CD4-positive, CD25-positive, alpha-beta regulatory T cell (primary cell): ENCODE results near the gene ANKS3. TPM values are rescaled to one million over a fixed set of nuclear protein-coding genes. Genes with fewer than 3 reads are reported as not detected.
A peak's percentile ranks its signal among the peaks of the same experiment; 100 is the strongest.

Experiments used
- ATAC-seq, 2 donors: fragments of 150-1000 bp; cut with Tn5 transposase; one replicate each; pipeline ENCODE4 v1.10.0; 2021; ENCODE audit warnings: low read depth in 2 of 2, moderate number of reproducible peaks in 2 of 2, moderate library complexity in 1 of 2
- DNase-seq, 3 donors: peaks; one replicate each; pipeline versions ENCODE4 v3.0.0 to v3.0.0-alpha.2; 2012 to 2022; ENCODE audit warnings: mixed read lengths in 1 of 3
- H3K27ac ChIP-seq: one replicate; pipeline ENCODE4 v1.7.0; 2013; ENCODE audit warnings: mild to moderate bottlenecking, low read length; ENCODE audit not compliant: insufficient read depth, poor library complexity, severe bottlenecking
- H3K27me3 ChIP-seq: one replicate; pipeline ENCODE4 v1.7.0; 2013; ENCODE audit warnings: low read length; ENCODE audit not compliant: control insufficient read depth, insufficient read depth
- H3K36me3 ChIP-seq: one replicate; pipeline ENCODE4 v1.7.0; 2013; ENCODE audit warnings: mild to moderate bottlenecking, low read length, moderate library complexity; ENCODE audit not compliant: control insufficient read depth, insufficient read depth
- H3K4me1 ChIP-seq: 2 replicates; pipeline ENCODE4 v1.7.0; 2013; ENCODE audit warnings: mild to moderate bottlenecking, low read length; ENCODE audit not compliant: insufficient read depth, control insufficient read depth, poor library complexity, severe bottlenecking
- H3K4me3 ChIP-seq: one replicate; pipeline ENCODE4 v1.7.0; 2013; ENCODE audit warnings: low read depth, mild to moderate bottlenecking, low read length, moderate library complexity
- H3K9me3 ChIP-seq, 2 experiments: 1 replicate in 1 of 2; 2 replicates in 1 of 2; pipeline ENCODE4 v1.7.0; 2013; ENCODE audit warnings: low read length in 2 of 2, mild to moderate bottlenecking in 1 of 2, moderate library complexity in 1 of 2; ENCODE audit not compliant: control insufficient read depth in 2 of 2
- H3K27ac Mint-ChIP-seq, 3 donors: one replicate each; pipeline ENCODE4 v1.8.0; 2020 to 2022; ENCODE audit warnings: mild to moderate bottlenecking in 3 of 3, mixed read lengths in 3 of 3, moderate library complexity in 2 of 3
- H3K27me3 Mint-ChIP-seq: one replicate; pipeline ENCODE4 v1.8.0; 2022; ENCODE audit warnings: mild to moderate bottlenecking, mixed read lengths
- H3K36me3 Mint-ChIP-seq: one replicate; pipeline ENCODE4 v1.8.0; 2020; ENCODE audit warnings: mixed read lengths
- H3K4me1 Mint-ChIP-seq, 4 donors: one replicate each; pipeline ENCODE4 v1.8.0; 2020 to 2022; ENCODE audit warnings: mixed read lengths in 4 of 4, mild to moderate bottlenecking in 1 of 4
- H3K4me3 Mint-ChIP-seq, 4 donors: one replicate each; pipeline ENCODE4 v1.8.0; 2020 to 2022; ENCODE audit warnings: mild to moderate bottlenecking in 4 of 4, mixed read lengths in 4 of 4, moderate library complexity in 3 of 4
- H3K9me3 Mint-ChIP-seq, 7 donors: one replicate each; pipeline ENCODE4 v1.8.0; 2020 to 2022; ENCODE audit warnings: mixed read lengths in 7 of 7, mild to moderate bottlenecking in 3 of 7, moderate library complexity in 2 of 7
- polyA plus RNA-seq, 4 donors: library from polyadenylated mRNA; unstranded; fragments of 300-500 nt; fragmentation: Illumina TruSeq; gene quantifications; one replicate each; pipeline ENCODE4 v1.2.3, GENCODE V29; 2021
- total RNA-seq: library from RNA; stranded (reverse); gene quantifications from one replicate; pipeline ENCODE4 v1.2.3, GENCODE V29; 2022

Gene ANKS3
- total and polyA plus RNA-seq, 5 donors from 2014 or later: 1.4 to 20.4 (median 3.2) TPM

GRCh38 chr16:4765511-4766474, 31.7 kb upstream of the ANKS3 start:
- no peak for DNase-seq
- no peaks in the 10 kb centered on the region for H3K27me3 Mint-ChIP-seq
- no peaks in the 10 kb centered on the region for H3K27me3 ChIP-seq
- peaks cover 5% of the 10 kb centered on the region for H3K36me3 Mint-ChIP-seq
- no peaks in the 10 kb centered on the region for H3K9me3 ChIP-seq
- peaks cover 11 to 49% (median 25%) of the 10 kb centered on the region in 4 donors for H3K4me1 Mint-ChIP-seq
- peak overlapping the region; percentile 57 for H3K27ac ChIP-seq
- H3K4me3 ChIP-seq: peak overlapping the region; percentile 74
- peaks cover 28% of the 10 kb centered on the region for H3K4me1 ChIP-seq
- no peak for ATAC-seq
- peaks cover 0 to 2% (median 0%) of the 10 kb centered on the region in 7 donors for H3K9me3 Mint-ChIP-seq
- H3K27ac Mint-ChIP-seq: peak overlapping the region; percentile 95
- H3K36me3 ChIP-seq: peaks cover 19% of the 10 kb centered on the region
- H3K4me3 Mint-ChIP-seq: peak overlapping the region; percentile 88 to 97 (median 92)

- Mint-ChIP-seq H3K27ac (no peak overlapping the region), H3K36me3 (peaks cover 11% of the 10 kb centered on the region), H3K4me3 (peak overlapping the region in 2 of 4 donors; percentile 41 to 80), H3K9me3 (peaks cover 0 to 2% (median 0%) of the 10 kb centered on the region in 7 donors), H3K4me1 (peaks cover 7 to 42% (median 22%) of the 10 kb centered on the region in 4 donors), H3K27me3 (peaks cover 1% of the 10 kb centered on the region)
- Histone ChIP-seq H3K4me3 (no peak overlapping the region), H3K27ac (no peak overlapping the region), H3K36me3 (peaks cover 38% of the 10 kb centered on the region), H3K27me3 (no peaks in the 10 kb centered on the region), H3K9me3 (no peaks in the 10 kb centered on the region), H3K4me1 (peaks cover 27% of the 10 kb centered on the region)
- DNase-seq: no peak
- no peak for ATAC-seq
Measured at GRCh38 chr16:4763791-4764190, 29.7 kb upstream of the ANKS3 start.

- DNase-seq (no peak), ATAC-seq (no peak)
- Histone ChIP-seq H3K4me1 (peaks cover 12% of the 10 kb centered on the region), H3K9me3 (no peaks in the 10 kb centered on the region), H3K27ac (no peak overlapping the region), H3K4me3 (no peak overlapping the region), H3K36me3 (peaks cover 47% of the 10 kb centered on the region), H3K27me3 (no peaks in the 10 kb centered on the region)
- Mint-ChIP-seq H3K4me3 (peak overlapping the region in 1 of 4 donors; percentile 41), H3K36me3 (peaks cover 16% of the 10 kb centered on the region), H3K4me1 (peaks cover 0 to 29% (median 13%) of the 10 kb centered on the region in 4 donors), H3K9me3 (peaks cover 0 to 2% (median 0%) of the 10 kb centered on the region in 7 donors), H3K27me3 (peaks cover 5% of the 10 kb centered on the region), H3K27ac (no peak overlapping the region)
Measured at GRCh38 chr16:4762205-4762604, 28.1 kb upstream of the ANKS3 start.

- Mint-ChIP-seq H3K27ac (no peak overlapping the region), H3K27me3 (peaks cover 5% of the 10 kb centered on the region), H3K4me1 (peaks cover 0 to 18% (median 5%) of the 10 kb centered on the region in 4 donors), H3K36me3 (peaks cover 28% of the 10 kb centered on the region), H3K9me3 (peaks cover 0 to 2% (median 0%) of the 10 kb centered on the region in 7 donors), H3K4me3 (peak overlapping the region in 1 of 4 donors; percentile 32)
- Histone ChIP-seq H3K4me3 (no peak overlapping the region), H3K4me1 (no peaks in the 10 kb centered on the region), H3K27me3 (no peaks in the 10 kb centered on the region), H3K27ac (no peak overlapping the region), H3K36me3 (peaks cover 57% of the 10 kb centered on the region), H3K9me3 (no peaks in the 10 kb centered on the region)
- ATAC-seq: no peak
- no peak for DNase-seq
Measured at GRCh38 chr16:4760221-4760910, 26.3 kb upstream of the ANKS3 start.

GRCh38 chr16:4755687-4756086, 21.6 kb upstream of the ANKS3 start:
- H3K4me1 ChIP-seq: no peaks in the 10 kb centered on the region
- Mint-ChIP-seq H3K27me3 (peaks cover 5% of the 10 kb centered on the region), H3K4me3 (no peak overlapping the region), H3K36me3 (peaks cover 33% of the 10 kb centered on the region), H3K27ac (no peak overlapping the region), H3K4me1 (peaks cover 0 to 3% (median 1%) of the 10 kb centered on the region in 4 donors), H3K9me3 (peaks cover 0 to 2% (median 0%) of the 10 kb centered on the region in 7 donors)
- ATAC-seq: no peak
- no peak overlapping the region for H3K4me3 ChIP-seq
- no peak overlapping the region for H3K27ac ChIP-seq
- H3K36me3 ChIP-seq: peaks cover 66% of the 10 kb centered on the region
- no peak for DNase-seq
- no peaks in the 10 kb centered on the region for H3K27me3 ChIP-seq
- H3K9me3 ChIP-seq: no peaks in the 10 kb centered on the region

- ATAC-seq (no peak), DNase-seq (no peak)
- Histone ChIP-seq H3K36me3 (peaks cover 58% of the 10 kb centered on the region), H3K27me3 (no peaks in the 10 kb centered on the region), H3K4me3 (no peak overlapping the region), H3K27ac (no peak overlapping the region), H3K4me1 (no peaks in the 10 kb centered on the region), H3K9me3 (no peaks in the 10 kb centered on the region)
- Mint-ChIP-seq H3K4me1 (peaks cover 0 to 3% (median under 1%) of the 10 kb centered on the region in 4 donors), H3K36me3 (peaks cover 31% of the 10 kb centered on the region), H3K4me3 (no peak overlapping the region), H3K9me3 (peaks cover 0 to 2% (median 0%) of the 10 kb centered on the region in 7 donors), H3K27me3 (peaks cover 5% of the 10 kb centered on the region), H3K27ac (no peak overlapping the region)
Measured at GRCh38 chr16:4754865-4755264, 20.8 kb upstream of the ANKS3 start.

GRCh38 chr16:4753227-4753626, 19.2 kb upstream of the ANKS3 start:
- Mint-ChIP-seq H3K4me3 (no peak overlapping the region), H3K27me3 (no peaks in the 10 kb centered on the region), H3K9me3 (peaks cover 0 to 2% (median 0%) of the 10 kb centered on the region in 7 donors), H3K4me1 (peaks cover 0 to 3% (median 2%) of the 10 kb centered on the region in 4 donors), H3K36me3 (peaks cover 23% of the 10 kb centered on the region), H3K27ac (no peak overlapping the region)
- DNase-seq: no peak
- Histone ChIP-seq H3K27me3 (no peaks in the 10 kb centered on the region), H3K9me3 (no peaks in the 10 kb centered on the region), H3K27ac (no peak overlapping the region), H3K36me3 (peaks cover 43% of the 10 kb centered on the region), H3K4me1 (no peaks in the 10 kb centered on the region), H3K4me3 (no peak overlapping the region)
- no peak for ATAC-seq
